ENCODE measurements around the gene FAM111A. TPM values are rescaled to one million over a fixed set of nuclear protein-coding genes. Genes with fewer than 3 reads are reported as not detected.

FAM111A gene
- total RNA-seq, 1 donor from 2014 or later, result 13.1 TPM

DNA sequence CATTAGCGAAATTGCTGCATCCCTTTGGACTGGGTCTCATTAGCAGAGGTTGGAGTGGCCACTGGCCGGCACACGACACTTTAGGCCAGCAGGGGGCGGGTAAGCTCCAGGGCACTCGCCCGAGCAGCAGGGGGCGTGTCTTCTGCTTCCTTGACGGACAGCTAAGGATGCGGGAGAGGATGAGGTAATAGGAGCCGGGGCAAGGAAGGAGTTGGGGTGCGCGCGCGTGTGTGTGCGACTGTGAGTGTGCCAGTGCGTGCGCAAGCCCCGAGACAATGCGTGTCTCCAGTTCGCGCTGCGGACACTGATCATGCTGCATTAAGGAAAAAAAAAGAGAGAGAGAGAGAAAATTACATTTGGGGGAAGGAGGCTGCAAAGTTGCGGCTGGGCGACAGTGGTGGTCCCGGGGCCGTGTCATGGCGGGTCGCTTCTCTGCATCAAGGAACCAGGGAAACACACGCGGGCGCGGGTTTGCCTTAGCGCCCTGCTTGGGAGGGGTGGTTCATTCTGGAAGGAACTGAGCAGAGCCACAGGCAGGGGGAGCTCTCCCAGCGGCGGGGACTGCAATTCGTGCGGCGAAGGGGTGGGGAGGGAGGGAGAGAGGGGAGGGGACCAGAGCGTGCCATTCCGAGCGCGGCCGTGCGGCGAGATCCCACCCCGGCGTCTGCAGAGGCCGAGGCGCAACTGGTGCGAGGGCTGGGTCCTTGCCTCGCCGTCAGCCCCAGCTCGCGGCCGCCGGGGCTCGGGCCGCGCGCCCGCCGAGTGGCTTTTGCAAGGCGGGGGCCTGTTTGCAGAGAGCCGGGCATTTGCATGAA, 29.1 kb downstream of the FAM111A start, which contains the start of gene DTX4:
Gene DTX4 (plus strand): TSS at position 625 of the 815 bp plus-strand sequence. CDS start 464 bp downstream, outside the sequence.
- FAIRE-seq (peak; percentile 17), DNase-seq (ENCODE audit: low read depth) (peak; percentile 65)
- peaks cover 45% of the 10 kb centered on the region for H3K27me3 ChIP-seq (ENCODE audit: insufficient read depth, low read length)
- H3K9me3 Mint-ChIP-seq (ENCODE audit: unreplicated experiment), result no peaks in the 10 kb centered on the region
- H3K4me2 ChIP-seq (ENCODE audit: low read length), result peak within 1 kb of the TSS; percentile 100
- peaks cover 2% of the 10 kb centered on the region for H3K36me3 Mint-ChIP-seq (ENCODE audit: low read depth, unreplicated experiment)
- TF ChIP-seq CTCF (IDR thresholded peaks at IDR 0.05; ENCODE audit: insufficient read depth, low read depth, low read length) (peak; percentile 91), EZH2 (IDR thresholded peaks at IDR 0.05; ENCODE audit: insufficient read depth, low read length) (no peak)
- H2AFZ ChIP-seq (ENCODE audit: low read depth, low read length), result peak within 1 kb of the TSS; percentile 90
- H3K4me1 ChIP-seq (ENCODE audit: insufficient read depth, low read length), result peaks cover 11% of the 10 kb centered on the region
- no peaks in the 10 kb centered on the region for H4K20me1 ChIP-seq (ENCODE audit: insufficient read depth, low read length)
- no peaks in the 10 kb centered on the region for H3K36me3 ChIP-seq (ENCODE audit: insufficient read depth, low read length)
- peak within 1 kb of the TSS; percentile 86 for H3K27ac Mint-ChIP-seq (ENCODE audit: unreplicated experiment)
- peak within 1 kb of the TSS; percentile 64 for H3K4me3 ChIP-seq (ENCODE audit: insufficient read depth, low read depth, low read length)
- H3K9ac ChIP-seq (ENCODE audit: low read length), result peak within 1 kb of the TSS; percentile 68
- H3K9me3 ChIP-seq (ENCODE audit: insufficient read depth, low read depth, low read length), result no peaks in the 10 kb centered on the region
- no peaks in the 10 kb centered on the region for H3K27me3 Mint-ChIP-seq (ENCODE audit: low read depth, unreplicated experiment)
- H3K4me3 Mint-ChIP-seq (ENCODE audit: unreplicated experiment), result peak within 1 kb of the TSS; percentile 94
- no peak within 1 kb of the TSS for H3K27ac ChIP-seq (ENCODE audit: low read depth, low read length)
- H3K79me2 ChIP-seq (ENCODE audit: insufficient read depth, low read length), result no peaks in the 10 kb centered on the region
- peaks cover 21% of the 10 kb centered on the region for H3K4me1 Mint-ChIP-seq (ENCODE audit: low read depth, unreplicated experiment)

GRCh38 chr11:59172345-59173079, 29.9 kb downstream of the FAM111A start:
- TF ChIP-seq CTCF (IDR thresholded peaks at IDR 0.05; ENCODE audit: insufficient read depth, low read depth, low read length) (no peak), EZH2 (IDR thresholded peaks at IDR 0.05; ENCODE audit: insufficient read depth, low read length) (peak; percentile 81)
- Mint-ChIP-seq H3K27ac (ENCODE audit: unreplicated experiment) (peak overlapping the region; percentile 86), H3K36me3 (ENCODE audit: low read depth, unreplicated experiment) (peaks cover 2% of the 10 kb centered on the region), H3K4me3 (ENCODE audit: unreplicated experiment) (peak overlapping the region; percentile 94), H3K4me1 (ENCODE audit: low read depth, unreplicated experiment) (peaks cover 21% of the 10 kb centered on the region), H3K9me3 (ENCODE audit: unreplicated experiment) (no peaks in the 10 kb centered on the region), H3K27me3 (ENCODE audit: low read depth, unreplicated experiment) (no peaks in the 10 kb centered on the region)
- no peak for FAIRE-seq
- H2AFZ ChIP-seq (ENCODE audit: low read depth, low read length), result peak overlapping the region; percentile 90
- no peaks in the 10 kb centered on the region for H3K79me2 ChIP-seq (ENCODE audit: insufficient read depth, low read length)
- no peak overlapping the region for H3K27ac ChIP-seq (ENCODE audit: low read depth, low read length)
- H3K4me1 ChIP-seq (ENCODE audit: insufficient read depth, low read length), result peaks cover 11% of the 10 kb centered on the region
- no peaks in the 10 kb centered on the region for H3K9me3 ChIP-seq (ENCODE audit: insufficient read depth, low read depth, low read length)
- no peak for DNase-seq (ENCODE audit: low read depth)
- H3K27me3 ChIP-seq (ENCODE audit: insufficient read depth, low read length), result peaks cover 47% of the 10 kb centered on the region
- H4K20me1 ChIP-seq (ENCODE audit: insufficient read depth, low read length), result no peaks in the 10 kb centered on the region
- H3K4me3 ChIP-seq (ENCODE audit: insufficient read depth, low read depth, low read length), result peak overlapping the region; percentile 64
- no peaks in the 10 kb centered on the region for H3K36me3 ChIP-seq (ENCODE audit: insufficient read depth, low read length)
- H3K9ac ChIP-seq (ENCODE audit: low read length), result peak overlapping the region; percentile 28
- peak overlapping the region; percentile 100 for H3K4me2 ChIP-seq (ENCODE audit: low read length)

Measured in astrocyte (in vitro differentiated cells and primary cell).